Activated CD8-positive, alpha-beta T cell treated with anti-CD3 and anti-CD28 coated beads, Interleukin-2, amount 10 ng/mL, durations not matched to agents 7 days and 5 days (primary cell): ENCODE data around the gene CEP78. TPM values are rescaled to one million over a fixed set of nuclear protein-coding genes. Genes with fewer than 3 reads are reported as not detected.
A peak's percentile ranks its signal among the peaks of the same experiment; 100 is the strongest.

Experiments
- ATAC-seq: fragments of 150-1000 bp; cut with Tn5 transposase; one replicate; pipeline ENCODE4 v1.10.0; 2021; ENCODE audit warnings: moderate library complexity
- CTCF ChIA-PET: fragments of 350-600 bp; sonication (Branson Sonifier 250); formaldehyde crosslinking; loops from one replicate; lab custom pipeline; 2021; ENCODE audit warnings: antibody characterized with exemption; lab: Charles Lee
- POLR2A ChIA-PET: fragments of 350-600 bp; sonication (Branson Sonifier 250); formaldehyde crosslinking; loops from one replicate; lab custom pipeline; 2021; ENCODE audit warnings: antibody characterized with exemption; lab: Charles Lee
- DNase-seq: peaks from one replicate; pipeline ENCODE4 v3.0.0-alpha.2; 2020
- H3K27ac Mint-ChIP-seq: one replicate; pipeline ENCODE4 v1.8.0; 2021; ENCODE audit warnings: mild to moderate bottlenecking, mixed read lengths
- H3K27me3 Mint-ChIP-seq: one replicate; pipeline ENCODE4 v1.8.0; 2021; ENCODE audit warnings: low read depth, mixed read lengths
- H3K36me3 Mint-ChIP-seq: one replicate; pipeline ENCODE4 v1.8.0; 2021; ENCODE audit warnings: low read depth, mixed read lengths
- H3K4me1 Mint-ChIP-seq: one replicate; pipeline ENCODE4 v1.8.0; 2021; ENCODE audit warnings: low read depth, mixed read lengths
- H3K4me3 Mint-ChIP-seq: one replicate; pipeline ENCODE4 v1.8.0; 2021; ENCODE audit warnings: mild to moderate bottlenecking, mixed read lengths
- H3K9me3 Mint-ChIP-seq: one replicate; pipeline ENCODE4 v1.8.0; 2022; ENCODE audit warnings: mixed read lengths; ENCODE audit not compliant: insufficient read depth
- total RNA-seq, 2 experiments: library from RNA; stranded (reverse); gene quantifications; one replicate each; pipeline ENCODE4 v1.2.3, GENCODE V29; 2021

The CEP78 gene
- total RNA-seq, 2 experiments from 2014 or later, result 59.1 to 62.1 TPM

DNA sequence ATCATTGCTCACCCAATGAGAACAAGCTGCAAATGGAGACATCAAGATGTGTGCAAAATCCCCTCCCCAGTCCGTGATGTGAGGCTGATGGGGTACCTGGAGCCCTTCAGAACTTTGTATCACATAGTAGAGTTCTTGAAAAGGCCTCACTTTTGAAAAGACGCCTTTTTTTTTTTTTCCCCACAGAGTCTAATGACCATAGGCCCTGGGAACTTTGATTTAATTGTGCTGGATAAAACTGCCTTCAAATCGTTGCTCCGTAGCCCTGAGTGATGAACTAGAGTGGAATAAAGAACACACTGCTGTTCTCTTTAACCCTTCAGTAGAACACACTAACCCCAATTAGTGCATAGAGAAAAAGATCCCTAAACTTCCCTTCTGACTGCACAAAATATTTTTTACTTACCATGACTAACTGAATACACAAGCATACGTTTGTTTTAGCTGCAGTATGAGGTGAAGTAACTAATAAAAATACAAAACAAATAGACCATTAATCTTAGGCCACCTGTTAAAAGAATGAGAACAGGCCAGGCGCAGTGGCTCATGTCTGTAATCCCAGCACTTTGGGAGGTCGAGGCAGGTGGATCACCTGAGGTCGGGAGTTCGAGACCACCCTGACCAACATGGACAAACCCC lies 76.1 kb downstream of the CEP78 start:
- no peaks in the 10 kb centered on the region for H3K4me1 Mint-ChIP-seq
- CTCF ChIA-PET, result interaction anchor here (0.7 kb wide), 1 partner anchor 57 kb away, joined by 3 read pairs; no protein-coding TSS in a partner anchor
- POLR2A ChIA-PET, result no interaction called here
- no peak overlapping the region for H3K4me3 Mint-ChIP-seq
- H3K36me3 Mint-ChIP-seq, result peaks cover 68% of the 10 kb centered on the region
- no peaks in the 10 kb centered on the region for H3K9me3 Mint-ChIP-seq
- ATAC-seq, result no peak
- H3K27ac Mint-ChIP-seq, result no peak overlapping the region
- no peaks in the 10 kb centered on the region for H3K27me3 Mint-ChIP-seq
- no peak for DNase-seq

DNA sequence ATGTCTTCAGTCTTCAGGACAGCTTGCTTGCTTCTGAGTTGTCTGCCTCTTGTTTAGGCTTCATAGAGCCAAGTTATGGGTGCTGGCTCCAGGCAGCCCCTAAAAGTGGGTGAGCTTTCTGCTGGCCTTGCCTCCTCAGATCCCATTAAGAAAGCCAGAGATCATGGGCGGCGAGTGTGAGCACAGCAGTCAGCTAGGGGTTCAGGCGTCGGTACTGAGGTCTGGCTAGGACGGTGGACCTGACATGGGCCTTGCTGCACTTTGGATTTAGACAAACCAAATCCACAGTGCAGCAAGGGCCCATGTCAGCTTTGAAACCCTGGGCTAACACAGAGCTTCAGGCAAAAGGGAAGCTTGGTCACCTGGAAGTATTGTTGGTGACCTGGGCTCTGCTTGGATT lies 78.7 kb downstream of the CEP78 start:
- CTCF ChIA-PET, result no interaction called here
- Mint-ChIP-seq H3K27me3 (no peaks in the 10 kb centered on the region), H3K4me3 (no peak overlapping the region), H3K4me1 (no peaks in the 10 kb centered on the region), H3K36me3 (peaks cover 77% of the 10 kb centered on the region), H3K27ac (peak overlapping the region; percentile 72), H3K9me3 (no peaks in the 10 kb centered on the region)
- ATAC-seq (no peak), DNase-seq (no peak)
- POLR2A ChIA-PET, result interaction anchor here (1.6 to 3.2 kb wide), 2 partner anchors 10 to 17 kb away, joined by 3 to 11 read pairs; partner anchors contain the start of gene PSAT1

DNA sequence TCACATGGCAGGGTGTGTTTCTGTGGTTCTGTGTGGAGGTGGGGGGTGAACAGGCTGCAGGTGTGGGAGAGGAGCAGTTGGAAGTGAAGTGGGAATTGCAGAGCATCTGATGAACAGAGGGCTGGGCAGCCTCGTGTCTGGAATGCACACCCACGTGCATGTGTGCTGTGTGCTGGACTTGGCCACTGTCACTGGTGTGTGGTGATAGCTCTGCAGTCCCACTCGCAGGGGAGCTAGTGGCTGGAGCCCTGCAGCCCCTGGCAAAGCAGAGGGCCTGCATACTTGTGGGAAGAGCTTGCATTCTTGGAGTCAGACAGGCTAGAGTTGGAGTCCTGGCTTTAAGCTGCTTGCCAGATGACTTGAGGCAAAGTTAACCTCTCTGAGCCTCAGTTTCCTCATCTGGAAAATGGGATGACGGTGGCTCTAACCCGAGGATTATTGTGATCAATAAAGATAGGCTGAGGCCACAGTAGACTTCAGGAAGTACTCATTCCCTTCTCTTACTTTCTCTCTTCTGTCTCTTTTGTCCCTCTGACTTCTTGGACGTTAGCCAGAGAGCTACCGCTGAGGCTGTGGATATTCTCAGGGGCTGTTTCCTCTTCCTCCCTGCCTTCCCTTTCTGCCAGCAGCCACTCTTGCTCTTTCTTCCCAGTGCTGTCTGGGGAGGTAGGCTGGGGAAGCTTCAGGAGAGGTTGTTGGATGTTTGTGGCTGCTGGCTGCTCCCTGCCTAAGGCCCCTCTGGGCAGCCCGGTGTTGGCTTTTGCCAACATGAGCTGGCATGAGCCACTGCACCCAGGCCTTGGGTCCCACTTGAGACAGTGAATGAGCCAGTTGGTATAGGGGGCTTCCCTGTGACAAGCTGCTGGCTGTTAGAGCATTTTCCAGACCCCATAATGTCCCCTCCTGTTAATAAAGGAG lies 79.3 kb downstream of the CEP78 start:
- no peak for ATAC-seq
- Mint-ChIP-seq H3K36me3 (peaks cover 78% of the 10 kb centered on the region), H3K27me3 (no peaks in the 10 kb centered on the region), H3K9me3 (no peaks in the 10 kb centered on the region), H3K27ac (peak overlapping the region; percentile 72), H3K4me3 (no peak overlapping the region), H3K4me1 (no peaks in the 10 kb centered on the region)
- ChIA-PET CTCF (no interaction called here), POLR2A (interaction anchor here (0.7 to 3.2 kb wide), 2 partner anchors 18 to 44 kb away, joined by 3 to 11 read pairs; partner anchors contain the start of gene PSAT1)
- no peak for DNase-seq

GRCh38 chr9:78316166-78316892 lies 80.5 kb downstream of the CEP78 start:
- ATAC-seq (no peak), DNase-seq (no peak)
- ChIA-PET CTCF (no interaction called here), POLR2A (interaction anchor here (3.2 kb wide), 1 partner anchor 19 kb away, joined by 11 read pairs; the partner anchor contains the start of gene PSAT1)
- H3K4me1 Mint-ChIP-seq, result no peaks in the 10 kb centered on the region
- peaks cover 80% of the 10 kb centered on the region for H3K36me3 Mint-ChIP-seq
- H3K9me3 Mint-ChIP-seq, result no peaks in the 10 kb centered on the region
- no peaks in the 10 kb centered on the region for H3K27me3 Mint-ChIP-seq
- no peak overlapping the region for H3K4me3 Mint-ChIP-seq
- H3K27ac Mint-ChIP-seq, result peak overlapping the region; percentile 15

GRCh38 chr9:78319197-78320029 lies 83.5 kb downstream of the CEP78 start:
- POLR2A ChIA-PET, result interaction anchor here (0.9 kb wide), 1 partner anchor 22 kb away, joined by 3 read pairs; the partner anchor contains the start of gene PSAT1
- no peak for ATAC-seq
- Mint-ChIP-seq H3K27ac (no peak overlapping the region), H3K4me1 (peaks cover 2% of the 10 kb centered on the region), H3K36me3 (peaks cover 85% of the 10 kb centered on the region), H3K9me3 (no peaks in the 10 kb centered on the region), H3K4me3 (no peak overlapping the region), H3K27me3 (no peaks in the 10 kb centered on the region)
- CTCF ChIA-PET, result no interaction called here
- DNase-seq, result no peak

GRCh38 chr9:78320030-78320693 lies 84.3 kb downstream of the CEP78 start:
- DNase-seq, result no peak
- no peaks in the 10 kb centered on the region for H3K27me3 Mint-ChIP-seq
- ChIA-PET CTCF (no interaction called here), POLR2A (interaction anchor here (0.9 kb wide), 1 partner anchor 23 kb away, joined by 3 read pairs; the partner anchor contains the start of gene PSAT1)
- no peak overlapping the region for H3K27ac Mint-ChIP-seq
- H3K9me3 Mint-ChIP-seq, result no peaks in the 10 kb centered on the region
- peaks cover 2% of the 10 kb centered on the region for H3K4me1 Mint-ChIP-seq
- ATAC-seq, result no peak
- no peak overlapping the region for H3K4me3 Mint-ChIP-seq
- peaks cover 86% of the 10 kb centered on the region for H3K36me3 Mint-ChIP-seq

DNA sequence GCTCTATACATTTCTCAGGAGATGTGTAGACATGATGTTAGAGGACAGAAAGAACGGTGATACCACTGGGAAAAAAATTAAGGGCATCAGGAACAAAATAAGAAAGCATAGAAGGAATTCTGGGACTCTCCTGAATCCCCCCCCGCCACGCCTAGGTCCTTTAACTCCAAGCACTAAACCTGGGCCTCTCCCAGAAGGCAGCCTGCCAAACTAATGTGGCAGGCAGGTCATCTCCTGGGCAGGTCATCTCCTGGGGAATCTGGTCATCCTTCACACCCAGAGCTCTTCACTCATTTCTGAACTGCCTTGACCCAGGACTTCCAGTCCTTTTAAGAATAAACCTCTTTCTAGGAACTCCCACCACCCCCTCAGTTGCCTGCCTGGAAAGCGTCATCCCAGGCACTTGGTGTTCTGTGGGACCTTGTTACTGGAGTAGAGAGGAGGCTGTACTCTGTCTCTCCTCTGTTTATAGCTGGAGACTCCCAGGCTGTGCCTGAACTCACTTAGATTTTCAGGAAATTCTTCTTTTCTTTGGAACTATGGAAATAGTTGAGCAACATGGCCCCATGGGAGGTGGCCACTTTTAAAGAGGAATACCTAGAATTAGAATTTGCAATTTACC lies 85.1 kb downstream of the CEP78 start:
- POLR2A ChIA-PET, result no interaction called here
- CTCF ChIA-PET, result no interaction called here
- Mint-ChIP-seq H3K9me3 (no peaks in the 10 kb centered on the region), H3K27ac (no peak overlapping the region), H3K4me1 (peaks cover 7% of the 10 kb centered on the region), H3K36me3 (peaks cover 87% of the 10 kb centered on the region), H3K4me3 (no peak overlapping the region), H3K27me3 (no peaks in the 10 kb centered on the region)
- no peak for ATAC-seq
- DNase-seq, result no peak

DNA sequence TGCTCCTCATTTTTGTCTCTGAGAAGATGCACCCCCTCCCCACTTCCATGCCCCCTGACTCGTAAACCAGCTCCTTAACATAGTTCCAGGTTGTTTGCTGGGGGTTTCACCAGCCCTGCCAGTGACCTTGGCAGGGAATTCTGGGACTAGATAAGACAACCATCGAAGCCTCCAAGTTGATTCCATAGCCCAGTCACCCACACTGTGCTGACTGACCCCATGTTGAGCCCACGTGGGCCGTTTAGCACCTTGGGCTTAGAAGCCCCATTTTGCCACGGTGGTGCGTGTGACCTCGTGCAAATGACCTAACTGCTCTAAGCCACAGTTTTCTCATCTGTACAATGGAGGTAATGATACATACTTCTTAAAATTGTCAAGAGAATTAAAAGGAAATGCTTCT lies 85.6 kb downstream of the CEP78 start:
- ATAC-seq (no peak), DNase-seq (no peak)
- Mint-ChIP-seq H3K4me1 (peaks cover 7% of the 10 kb centered on the region), H3K27me3 (no peaks in the 10 kb centered on the region), H3K27ac (no peak overlapping the region), H3K4me3 (no peak overlapping the region), H3K9me3 (no peaks in the 10 kb centered on the region), H3K36me3 (peaks cover 86% of the 10 kb centered on the region)
- CTCF ChIA-PET, result no interaction called here
- POLR2A ChIA-PET, result no interaction called here

- H3K9me3 Mint-ChIP-seq, result no peaks in the 10 kb centered on the region
- CTCF ChIA-PET, result no interaction called here
- H3K36me3 Mint-ChIP-seq, result peaks cover 81% of the 10 kb centered on the region
- H3K4me1 Mint-ChIP-seq, result peaks cover 7% of the 10 kb centered on the region
- POLR2A ChIA-PET, result no interaction called here
- ATAC-seq (no peak), DNase-seq (no peak)
- no peak overlapping the region for H3K4me3 Mint-ChIP-seq
- no peaks in the 10 kb centered on the region for H3K27me3 Mint-ChIP-seq
- H3K27ac Mint-ChIP-seq, result no peak overlapping the region
These were observed 88.3 kb downstream of the CEP78 start for GRCh38 chr9:78324068-78324650.

- no peaks in the 10 kb centered on the region for H3K9me3 Mint-ChIP-seq
- peaks cover 8% of the 10 kb centered on the region for H3K4me1 Mint-ChIP-seq
- ChIA-PET POLR2A (no interaction called here), CTCF (interaction anchor here (0.8 kb wide), 1 partner anchor 45 kb away, joined by 3 read pairs; no protein-coding TSS in a partner anchor)
- ATAC-seq, result no peak
- no peak for DNase-seq
- H3K4me3 Mint-ChIP-seq, result no peak overlapping the region
- no peaks in the 10 kb centered on the region for H3K27me3 Mint-ChIP-seq
- H3K27ac Mint-ChIP-seq, result no peak overlapping the region
- peaks cover 80% of the 10 kb centered on the region for H3K36me3 Mint-ChIP-seq
These were observed 88.8 kb downstream of the CEP78 start for GRCh38 chr9:78324682-78325081.
